ENCODE measurements around the gene CLIP4. TPM values are rescaled to one million over a fixed set of nuclear protein-coding genes. Genes with fewer than 3 reads are reported as not detected.

CLIP4 gene
- total and polyA plus RNA-seq, 2 of the 4 experiments (the other 2 are of a cell fraction): 29.7 to 66.3 TPM

GRCh38 chr2:29193111-29193510, 77.9 kb downstream of the CLIP4 start:
- Histone ChIP-seq H2AFZ (replicated peaks; ENCODE audit: low read length, poor library complexity) (no peak overlapping the region), H2AK5ac (ENCODE audit: low read depth, low read length) (no peak overlapping the region), H3K36me3 (ENCODE audit: control insufficient read depth, insufficient read depth, low read length) (no peaks in the 10 kb centered on the region; the same call in 1 of the 2 replicates), H3K9ac (ENCODE audit: low read depth, low read length) (no peak overlapping the region), H3K4me3 (ENCODE audit: insufficient read depth, low read depth, low read length) (no peak overlapping the region), H3K14ac (replicated peaks; ENCODE audit: low read depth, low read length) (no peak overlapping the region), H2AK9ac (replicated peaks; ENCODE audit: low read depth, low read length, poor library complexity) (no peak overlapping the region), H3K9me3 (ENCODE audit: control insufficient read depth, insufficient read depth, low read length) (no peaks in the 10 kb centered on the region), H3K9me1 (ENCODE audit: insufficient read depth, low read length) (no peaks in the 10 kb centered on the region), H2BK5ac (ENCODE audit: low read depth, low read length, poor library complexity, severe bottlenecking) (peak overlapping the region; percentile 5), H3K4ac (ENCODE audit: low read depth, low read length) (no peak overlapping the region; the same call in 1 of the 2 replicates), H3K79me1 (ENCODE audit: low read depth in 1 of 2, low read length in 2 of 2) (no peaks in the 10 kb centered on the region), H3K4me1 (ENCODE audit: control insufficient read depth, insufficient read depth, low read length) (no peaks in the 10 kb centered on the region), H3K18ac (ENCODE audit: low read depth, low read length) (0 out of 2 replicates have a peak overlapping the region, but pooled peaks have one; percentile 13), H4K5ac (ENCODE audit: low read depth, low read length) (no peak overlapping the region), H2BK15ac (ENCODE audit: low read depth, low read length) (no peak overlapping the region), H2BK20ac (ENCODE audit: low read depth, low read length) (no peak overlapping the region), H2BK120ac (ENCODE audit: low read depth, low read length) (no peak overlapping the region; the same call in 1 of the 2 replicates), H3K4me2 (ENCODE audit: low read depth, low read length) (no peak overlapping the region), H4K91ac (ENCODE audit: insufficient read depth, low read depth, low read length) (peak overlapping the region; percentile 12; the same call in 1 of the 2 replicates), H4K20me1 (ENCODE audit: insufficient read depth, low read length) (no peaks in the 10 kb centered on the region), H3K23ac (ENCODE audit: low read depth, low read length) (no peak overlapping the region), H3K27ac (ENCODE audit: insufficient read depth, low read length) (no peak overlapping the region), H4K8ac (ENCODE audit: low read depth in 2 of 2, low read length in 2 of 2) (no peak overlapping the region), H3K56ac (ENCODE audit: extremely low read depth, insufficient read depth, low read length) (no peak overlapping the region), H3K27me3 (ENCODE audit: control insufficient read depth, insufficient read depth, low read length) (no peaks in the 10 kb centered on the region)
- BruUV-seq (replicated peaks): no TSS peak
- intact Hi-C loops (cut with micrococcal nuclease): no loop called here
- no peak for DNase-seq
- dilution Hi-C loops (cut with HindIII; ENCODE audit: low sequenced_read_pairs, unreplicated experiment): no loop called here
- in situ Hi-C loops (cut with MboI; ENCODE audit: low sequenced_read_pairs): loop anchor here (5.0 kb wide), 1 partner anchor 236 kb away; no protein-coding TSS in a partner anchor
- ATAC-seq (ENCODE audit: low read depth): no peak
- ChIA-PET POLR2A (ENCODE audit: unreplicated experiment) (no interaction called here), CTCF (no interaction called here)
- TF ChIP-seq, protein P1, sequence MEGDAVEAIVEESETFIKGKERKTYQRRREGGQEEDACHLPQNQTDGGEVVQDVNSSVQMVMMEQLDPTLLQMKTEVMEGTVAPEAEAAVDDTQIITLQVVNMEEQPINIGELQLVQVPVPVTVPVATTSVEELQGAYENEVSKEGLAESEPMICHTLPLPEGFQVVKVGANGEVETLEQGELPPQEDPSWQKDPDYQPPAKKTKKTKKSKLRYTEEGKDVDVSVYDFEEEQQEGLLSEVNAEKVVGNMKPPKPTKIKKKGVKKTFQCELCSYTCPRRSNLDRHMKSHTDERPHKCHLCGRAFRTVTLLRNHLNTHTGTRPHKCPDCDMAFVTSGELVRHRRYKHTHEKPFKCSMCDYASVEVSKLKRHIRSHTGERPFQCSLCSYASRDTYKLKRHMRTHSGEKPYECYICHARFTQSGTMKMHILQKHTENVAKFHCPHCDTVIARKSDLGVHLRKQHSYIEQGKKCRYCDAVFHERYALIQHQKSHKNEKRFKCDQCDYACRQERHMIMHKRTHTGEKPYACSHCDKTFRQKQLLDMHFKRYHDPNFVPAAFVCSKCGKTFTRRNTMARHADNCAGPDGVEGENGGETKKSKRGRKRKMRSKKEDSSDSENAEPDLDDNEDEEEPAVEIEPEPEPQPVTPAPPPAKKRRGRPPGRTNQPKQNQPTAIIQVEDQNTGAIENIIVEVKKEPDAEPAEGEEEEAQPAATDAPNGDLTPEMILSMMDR (conservative IDR thresholded peaks at IDR 0.05; ENCODE audit: low read depth, low read length): no peak
- TF ChIP-seq RFX5 (IDR thresholded peaks at IDR 0.05; ENCODE audit: low read depth, low read length): no peak
- no peak for TF ChIP-seq BHLHE40 (IDR thresholded peaks at IDR 0.05; ENCODE audit: low read depth, low read length)
- TF ChIP-seq RAD21 (IDR thresholded peaks at IDR 0.05; ENCODE audit: low read length): no peak
- TF ChIP-seq NFE2L2 (IDR thresholded peaks at IDR 0.05; ENCODE audit: low read depth, low read length): no peak
- no peak for TF ChIP-seq SMC3 (IDR thresholded peaks at IDR 0.05; ENCODE audit: low read depth, low read length)
- no peak for TF ChIP-seq MXI1 (IDR thresholded peaks at IDR 0.05; ENCODE audit: borderline replicate concordance, low read depth, low read length)
- no peak for TF ChIP-seq FOS (IDR thresholded peaks at IDR 0.05; ENCODE audit: low read depth, low read length)
- no peak for TF ChIP-seq RCOR1 (IDR thresholded peaks at IDR 0.05; ENCODE audit: insufficient replicate concordance, low read length)
- no peak for TF ChIP-seq MAZ (IDR thresholded peaks at IDR 0.05; ENCODE audit: borderline replicate concordance, low read depth, low read length)
- no peak for TF ChIP-seq CHD1 (IDR thresholded peaks at IDR 0.05; ENCODE audit: low read depth, low read length)
- no peak for TF ChIP-seq POLR2A (IDR thresholded peaks at IDR 0.05; ENCODE audit: low read depth, low read length)
- TF ChIP-seq, protein P2, sequence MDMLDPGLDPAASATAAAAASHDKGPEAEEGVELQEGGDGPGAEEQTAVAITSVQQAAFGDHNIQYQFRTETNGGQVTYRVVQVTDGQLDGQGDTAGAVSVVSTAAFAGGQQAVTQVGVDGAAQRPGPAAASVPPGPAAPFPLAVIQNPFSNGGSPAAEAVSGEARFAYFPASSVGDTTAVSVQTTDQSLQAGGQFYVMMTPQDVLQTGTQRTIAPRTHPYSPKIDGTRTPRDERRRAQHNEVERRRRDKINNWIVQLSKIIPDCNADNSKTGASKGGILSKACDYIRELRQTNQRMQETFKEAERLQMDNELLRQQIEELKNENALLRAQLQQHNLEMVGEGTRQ (IDR thresholded peaks at IDR 0.05; ENCODE audit: low read depth, low read length): no peak
- no peak for TF ChIP-seq ELK1 (IDR thresholded peaks at IDR 0.05; ENCODE audit: borderline replicate concordance, low read depth, low read length)
- TF ChIP-seq CEBPB (IDR thresholded peaks at IDR 0.05; ENCODE audit: low read depth, low read length): no peak
- TF ChIP-seq MAFK (IDR thresholded peaks at IDR 0.05; ENCODE audit: low read depth, low read length): no peak
- WGBS, 2 experiments (ENCODE audit: extremely low coverage in 2 of 2, insufficient read length in 1 of 2): 95% methylated on average over 4 of the region's 12 CpGs; no CpG with 5 or more reads in 1 of the 2 experiments
